K562 (cell line): ENCODE results near the gene ID2. TPM values are rescaled to one million over a fixed set of nuclear protein-coding genes. Genes with fewer than 3 reads are reported as not detected.
A peak's percentile ranks its signal among the peaks of the same experiment; 100 is the strongest.

ENCODE experiments used
- ATAC-seq: fragments of 200-7000 bp; cut with Tn5 transposase; 3 replicates; pipeline ENCODE4 v1.9.1; 2020; ENCODE audit warnings: moderate library complexity
- BruUV-seq: library from RNA; stranded (reverse); fragments of 400-500 nt; replicated peaks from 2 replicates; lab custom pipeline; 2021; lab: Mats Ljungman, UMichigan
- CTCF ChIA-PET: fragments of 300-600 bp; formaldehyde crosslinking; extraction: SDS; loops from one replicate; lab custom pipeline; 2021; ENCODE audit warnings: low intra/inter-chr PET ratio; lab: Yijun Ruan, JAX
- POLR2A ChIA-PET: fragments of 300-600, 350-650 bp; sonication (Branson Sonifier 250); formaldehyde crosslinking; extraction: SDS; loops from one replicate; lab custom pipeline; 2021; ENCODE audit warnings: antibody characterized with exemption, inconsistent platforms; lab: Yijun Ruan, JAX
- DNase-seq, 4 experiments: peaks; one replicate each; pipeline versions ENCODE4 v3.0.0 to v3.0.0-alpha.2; 2011 to 2018; ENCODE audit warnings: low spot score in 3 of 4, mixed read lengths in 3 of 4; ENCODE audit errors: extremely low read depth in 1 of 4
- FAIRE-seq: peaks from 2 replicates; lab custom pipeline; 2011; peaks lifted over from hg19 to GRCh38; lab: Jason Lieb, UNC
- H2AFZ ChIP-seq: 2 replicates; pipeline ENCODE4 v1.6.0; 2011; ENCODE audit warnings: low read depth, low read length, control low read depth, inconsistent platforms
- H3K27ac ChIP-seq: fragments of 200-600 bp; 3 replicates; pipeline ENCODE4 v1.8.0; 2011; ENCODE audit warnings: low read depth, mild to moderate bottlenecking, control low read depth, inconsistent platforms, low read length, moderate library complexity, mixed read lengths; ENCODE audit errors: extremely low read depth
- H3K27me3 ChIP-seq, 2 experiments: fragments of 300-600 bp in 1 of 2; 2 replicates in 1 of 2; 3 replicates in 1 of 2; pipeline versions ENCODE4 v1.6.0 to v1.8.0; 2011; ENCODE audit warnings: inconsistent platforms in 2 of 2, low read length in 2 of 2, mild to moderate bottlenecking in 1 of 2, mixed read lengths in 1 of 2, moderate library complexity in 1 of 2; ENCODE audit not compliant: control insufficient read depth in 2 of 2, insufficient read depth in 2 of 2
- H3K36me3 ChIP-seq: fragments of 300-600 bp; 3 replicates; pipeline ENCODE4 v1.8.0; 2011; ENCODE audit warnings: mild to moderate bottlenecking, low read length, inconsistent platforms; ENCODE audit not compliant: control insufficient read depth, insufficient read depth
- H3K4me1 ChIP-seq, 2 experiments: fragments of 200-600 bp in 1 of 2; replicated peaks in 1 of 2; 2 replicates in 1 of 2; 3 replicates in 1 of 2; pipeline versions ENCODE4 v1.5.1 to v1.8.0; 2011; ENCODE audit warnings: inconsistent platforms in 2 of 2, low read length in 2 of 2, mild to moderate bottlenecking in 1 of 2, mixed read lengths in 1 of 2, moderate library complexity in 1 of 2; ENCODE audit not compliant: control insufficient read depth in 2 of 2, insufficient read depth in 2 of 2
- H3K4me2 ChIP-seq: 2 replicates; pipeline ENCODE4 v1.6.1; 2011; ENCODE audit warnings: low read length, control low read depth, inconsistent platforms, mixed read lengths; ENCODE audit not compliant: insufficient read depth
- H3K4me3 ChIP-seq: fragments of 200-600 bp; sonication (generic), shearing (Covaris generic); 2 replicates; pipeline ENCODE4 v1.5.1; 2016; ENCODE audit warnings: control low read depth, inconsistent platforms
- H3K79me2 ChIP-seq: fragments of 200-600 bp; 3 replicates; pipeline ENCODE4 v1.8.0; 2011; ENCODE audit warnings: low read length, inconsistent platforms; ENCODE audit not compliant: control insufficient read depth, insufficient read depth
- H3K9ac ChIP-seq, 2 experiments: 2 replicates each; pipeline versions ENCODE4 v1.6.0 to v1.6.1; 2011; ENCODE audit warnings: low read depth in 2 of 2, low read length in 2 of 2, control low read depth in 1 of 2, inconsistent platforms in 1 of 2, mild to moderate bottlenecking in 1 of 2, mixed read lengths in 1 of 2; ENCODE audit not compliant: insufficient read depth in 1 of 2
- H3K9me1 ChIP-seq: one replicate; pipeline ENCODE4 v1.6.0; 2011; ENCODE audit warnings: inconsistent platforms, mild to moderate bottlenecking, low read length, moderate library complexity; ENCODE audit not compliant: control insufficient read depth, insufficient read depth
- H3K9me3 ChIP-seq: replicated peaks from 2 replicates; pipeline ENCODE4 v1.5.1; 2011; ENCODE audit warnings: low read depth, low read length, inconsistent platforms; ENCODE audit not compliant: control insufficient read depth, insufficient read depth
- H4K20me1 ChIP-seq: replicated peaks from 2 replicates; pipeline ENCODE4 v1.6.1; 2011; ENCODE audit warnings: low read length, inconsistent platforms, mixed read lengths; ENCODE audit not compliant: control insufficient read depth, insufficient read depth
- ARNT ChIP-seq, 2 experiments: fragments of 450-650 bp; IDR thresholded peaks; 2 replicates each; pipeline ENCODE4 v1.6.1; 2016; ENCODE audit warnings: mild to moderate bottlenecking in 1 of 2
- CBFA2T2 ChIP-seq: fragments of 450-650 bp; conservative IDR thresholded peaks from 2 replicates; pipeline ENCODE4 v1.6.1; 2017; ENCODE audit warnings: mild to moderate bottlenecking
- EP300 ChIP-seq: IDR thresholded peaks from 2 replicates; pipeline ENCODE4 v1.6.1; 2012; ENCODE audit warnings: low read length, improper control_type of control experiment
- ETS1 ChIP-seq: conservative IDR thresholded peaks from 2 replicates; pipeline ENCODE4 v1.6.1; 2011; ENCODE audit warnings: low read depth, mild to moderate bottlenecking, low read length; ENCODE audit not compliant: control insufficient read depth
- FOXO4 ChIP-seq: fragments of 450-650 bp; formaldehyde crosslinking; IDR thresholded peaks from 2 replicates; pipeline ENCODE4 v1.4.0; 2020; ENCODE audit warnings: mild to moderate bottlenecking, moderate library complexity
- FOXP4 ChIP-seq: sonication (generic); formaldehyde crosslinking; IDR thresholded peaks from 2 replicates; pipeline ENCODE4 v1.8.0; 2022; ENCODE audit warnings: mild to moderate bottlenecking, missing genetic modification reagents, borderline replicate concordance
- HDAC1 ChIP-seq, 2 experiments: fragments of 450-650 bp; IDR thresholded peaks; 2 replicates each; pipeline ENCODE4 v1.6.1; 2016 to 2017; ENCODE audit warnings: inconsistent platforms in 1 of 2, mild to moderate bottlenecking in 1 of 2, moderate library complexity in 1 of 2
- MCM5 ChIP-seq: fragments of 450-650 bp; IDR thresholded peaks from 2 replicates; pipeline ENCODE4 v1.6.1; 2016; ENCODE audit warnings: low read depth
- MEF2A ChIP-seq: IDR thresholded peaks from 2 replicates; pipeline ENCODE4 v1.6.1; 2011; ENCODE audit warnings: low read depth, mild to moderate bottlenecking, low read length, moderate library complexity; ENCODE audit not compliant: control insufficient read depth
- SMAD4 ChIP-seq: fragments of 250-450 bp; sonication (Bioruptor Pico); conservative IDR thresholded peaks from 2 replicates; pipeline ENCODE4 v1.8.0; 2021; ENCODE audit warnings: inconsistent platforms, mild to moderate bottlenecking, moderate library complexity
- SP2 ChIP-seq: IDR thresholded peaks from 2 replicates; pipeline ENCODE4 v1.6.1; 2011; ENCODE audit warnings: mild to moderate bottlenecking, low read depth, low read length, moderate library complexity; ENCODE audit not compliant: poor library complexity, severe bottlenecking; ENCODE audit errors: extremely low read depth
- SRF ChIP-seq, 2 experiments: fragments of 250-450, 450-650 bp in 1 of 2; sonication (Bioruptor Pico) in 1 of 2; sonication (generic) in 1 of 2; formaldehyde crosslinking; IDR thresholded peaks; 2 replicates each; pipeline versions ENCODE4 v1.5.0 to v1.5.1; 2020 to 2022; ENCODE audit warnings: mild to moderate bottlenecking in 1 of 2, missing genetic modification reagents in 1 of 2
- TEAD1 ChIP-seq, 2 experiments: fragments of 450-650 bp in 1 of 2; sonication (generic) in 1 of 2; formaldehyde crosslinking; IDR thresholded peaks; 2 replicates each; pipeline versions ENCODE4 v1.4.0 to v1.8.0; 2020 to 2022; ENCODE audit warnings: mild to moderate bottlenecking in 2 of 2, missing genetic modification reagents in 1 of 2
- TEAD2 ChIP-seq: fragments of 450-650 bp; IDR thresholded peaks from 2 replicates; pipeline ENCODE4 v1.6.1; 2016; ENCODE audit warnings: missing genetic modification characterization, control low read depth, missing compliant biosample characterization
- ZKSCAN8 ChIP-seq: fragments of 200-800 bp; sonication (Bioruptor generic); IDR thresholded peaks from 2 replicates; pipeline ENCODE4 v1.6.1; 2016; ENCODE audit warnings: missing genetic modification characterization, missing compliant biosample characterization
- ZNF431 ChIP-seq: sonication (generic); formaldehyde crosslinking; IDR thresholded peaks from 2 replicates; pipeline ENCODE4 v1.8.0; 2022; ENCODE audit warnings: mild to moderate bottlenecking, missing genetic modification reagents
- ZNF584 ChIP-seq: fragments of 200-800 bp; sonication (Bioruptor generic); IDR thresholded peaks from 2 replicates; pipeline ENCODE4 v1.6.1; 2016; ENCODE audit warnings: low read depth, mild to moderate bottlenecking, missing genetic modification characterization, missing compliant biosample characterization
- WGBS: fragments of 100-300 bp; shearing (Covaris generic); methylation state at CpG from one replicate; pipeline ENCODE4 v1.1.6; 2016; ENCODE audit warnings: low coverage, mixed read lengths; ENCODE audit not compliant: insufficient coverage; ENCODE audit errors: missing lambda C conversion rate; 5-methylcytosine and 5-hydroxymethylcytosine counted together
- in situ Hi-C: fragments of 300-500 bp; cut with MboI; formaldehyde crosslinking; loops from 4 replicates; pipeline ENCODE4 v1.15.0; 2018; ENCODE audit warnings: inconsistent platforms, mixed read lengths
- intact Hi-C: fragments of 100-400 bp; cut with micrococcal nuclease; formaldehyde crosslinking; loops from 2 replicates; pipeline ENCODE4 v1.14.2; 2022
- polyA plus RNA-seq, 8 experiments: library from polyadenylated mRNA; depleted of rRNA in 4 of 8; stranded (reverse) in 5 of 8; unstranded in 3 of 8; fragments of >200 nt; fragmentation: Nextera tagmentation in 2 of 8; fragmentation: Illumina TruSeq in 1 of 8; extraction: Ambion mirVana in 2 of 8; extraction: Trizol in 1 of 8; gene quantifications; 2 replicates each; pipeline versions ENCODE4 v1.2.1 to v1.2.3, GENCODE V29; 2011 to 2014; ENCODE audit warnings: inconsistent platforms in 1 of 8, missing spikeins in 1 of 8
- total RNA-seq, 7 experiments: library from RNA; depleted of rRNA in 6 of 7; stranded (reverse); fragments of >200 nt in 6 of 7; fragmentation: Illumina TruSeq in 2 of 7; extraction: Trizol in 2 of 7; gene quantifications; 2 replicates each; pipeline versions ENCODE4 v1.2.1 to v1.2.3, GENCODE V29; 2011 to 2021; ENCODE audit warnings: low replicate concordance in 1 of 7

The ID2 gene
- total and polyA plus RNA-seq, 9 of the 15 experiments (the other 6 are each of a cell fraction or from before 2014, with no cell fraction given) = 8.0 to 35.7 (median 16.6) TPM

- no TSS peak for BruUV-seq
- peaks cover 3% of the 10 kb centered on the region for H3K9me1 ChIP-seq
- intact Hi-C loops = no loop called here
- POLR2A ChIA-PET = interaction anchor here (0.6 to 2.4 kb wide), 4 partner anchors 10 to 38 kb away, joined by 3 to 7 read pairs (median 6); partner anchors contain the start of gene ID2
- H3K79me2 ChIP-seq = no peaks in the 10 kb centered on the region
- 0 out of 2 replicates have a peak overlapping the region, but pooled peaks have one; percentile 12 for H2AFZ ChIP-seq
- H3K27ac ChIP-seq = no peak overlapping the region
- ATAC-seq (no peak), FAIRE-seq (no peak), DNase-seq (no peak)
- no peak overlapping the region for H3K4me2 ChIP-seq
- no peaks in the 10 kb centered on the region for H3K9me3 ChIP-seq
- no peaks in the 10 kb centered on the region for H3K36me3 ChIP-seq
- H3K4me3 ChIP-seq = no peak overlapping the region
- peaks cover 21 to 32% of the 10 kb centered on the region in 2 experiments; a peak in 4 of 5 replicates for H3K27me3 ChIP-seq
- H3K4me1 ChIP-seq = peaks cover 3 to 24% of the 10 kb centered on the region in 2 experiments; a peak in 3 of 5 replicates
- CTCF ChIA-PET = no interaction called here
- H3K9ac ChIP-seq = no peak overlapping the region
- WGBS = 29% methylated on average over 7 of the region's 7 CpGs
- in situ Hi-C loops = no loop called here
- H4K20me1 ChIP-seq = no peaks in the 10 kb centered on the region
- TF ChIP-seq EP300 = no peak
- no peak for TF ChIP-seq ZNF584 (CRISPR knock-in tag)
- no peak for TF ChIP-seq FOXP4
- TF ChIP-seq SP2 = no peak
- TF ChIP-seq HDAC1 (IDR thresholded peaks at IDR 0.05) = no peak
- no peak for TF ChIP-seq ETS1
- TF ChIP-seq ZKSCAN8 = no peak
- no peak for TF ChIP-seq MEF2A
- no peak for TF ChIP-seq SRF (CRISPR knock-in tag; IDR thresholded peaks at IDR 0.05)
- TF ChIP-seq TEAD1 (CRISPR knock-in tag; IDR thresholded peaks at IDR 0.05) = no peak
- no peak for TF ChIP-seq TEAD2 (tag)
- no peak for TF ChIP-seq ARNT (IDR thresholded peaks at IDR 0.05)
- no peak for TF ChIP-seq FOXO4 (CRISPR knock-in tag)
- TF ChIP-seq CBFA2T2 = no peak
- TF ChIP-seq SMAD4 (CRISPR knock-in tag) = no peak
- TF ChIP-seq ZNF431 (CRISPR knock-in tag) = no peak
- no peak for TF ChIP-seq MCM5
These were observed 38.4 kb upstream of the ID2 start for GRCh38 chr2:8643250-8643995.
